H1 (cell line): ENCODE data around the gene LYAR. TPM values are rescaled to one million over a fixed set of nuclear protein-coding genes. Genes with fewer than 3 reads are reported as not detected.

Experiments
- CTCF ChIA-PET: fragments of 300-600 bp; sonication (Branson Sonifier 250); formaldehyde crosslinking; loops from one replicate; lab custom pipeline; 2021; ENCODE audit not compliant: partially characterized antibody; lab: Charles Lee
- POLR2A ChIA-PET: fragments of 300-600 bp; sonication (Branson Sonifier 250); formaldehyde crosslinking; loops from one replicate; lab custom pipeline; 2021; ENCODE audit warnings: inconsistent platforms; ENCODE audit not compliant: partially characterized antibody; lab: Charles Lee
- DNase-seq, 2 experiments: peaks; one replicate each; pipeline versions ENCODE4 v3.0.0 to v3.0.0-alpha.2; 2010 to 2022; ENCODE audit warnings: low spot score in 2 of 2, low read depth in 1 of 2, mixed read lengths in 1 of 2
- FAIRE-seq: peaks from 2 replicates; lab custom pipeline; 2011; peaks lifted over from hg19 to GRCh38; lab: Jason Lieb, UNC
- H2AFZ ChIP-seq: 2 replicates; pipeline ENCODE4 v1.8.1; 2012; ENCODE audit warnings: low read length, inconsistent platforms
- H2AK5ac ChIP-seq: 2 replicates; pipeline ENCODE4 v1.6.1; 2013; ENCODE audit warnings: low read depth, low read length
- H2BK120ac ChIP-seq: replicated peaks from 2 replicates; pipeline ENCODE3; 2013; ENCODE audit warnings: low read depth, low read length, inconsistent platforms
- H2BK12ac ChIP-seq: 2 replicates; pipeline ENCODE4 v1.6.1; 2013; ENCODE audit warnings: low read depth, low read length
- H2BK15ac ChIP-seq: 2 replicates; pipeline ENCODE4 v1.6.1; 2013; ENCODE audit warnings: low read length
- H2BK20ac ChIP-seq: 2 replicates; pipeline ENCODE4 v1.6.1; 2013; ENCODE audit warnings: low read length
- H2BK5ac ChIP-seq: 2 replicates; pipeline ENCODE4 v1.6.1; 2013; ENCODE audit warnings: low read depth, low read length
- H3K14ac ChIP-seq: 2 replicates; pipeline ENCODE4 v1.6.1; 2013; ENCODE audit warnings: inconsistent platforms; ENCODE audit not compliant: insufficient read length
- H3K18ac ChIP-seq: 2 replicates; pipeline ENCODE4 v1.6.1; 2013; ENCODE audit warnings: low read length; ENCODE audit errors: extremely low read depth
- H3K23ac ChIP-seq: 2 replicates; pipeline ENCODE4 v1.6.1; 2013; ENCODE audit warnings: inconsistent platforms; ENCODE audit not compliant: insufficient read length
- H3K23me2 ChIP-seq: 2 replicates; pipeline ENCODE4 v1.6.1; 2013; ENCODE audit warnings: low read depth, low read length
- H3K27ac ChIP-seq: 2 replicates; pipeline ENCODE4 v1.6.1; 2011; ENCODE audit warnings: low read depth, low read length, inconsistent platforms
- H3K27me3 ChIP-seq, 4 experiments: replicated peaks in 1 of 4; 1 replicate in 1 of 4; 2 replicates in 3 of 4; pipeline versions ENCODE4 v1.6.1 to v1.8.1; 2011 to 2013; ENCODE audit warnings: low read length in 3 of 4, mild to moderate bottlenecking in 3 of 4, inconsistent platforms in 2 of 4, mixed read lengths in 2 of 4, moderate library complexity in 1 of 4; ENCODE audit not compliant: control insufficient read depth in 3 of 4, insufficient read depth in 3 of 4; ENCODE audit errors: extremely low read depth in 1 of 4
- H3K36me3 ChIP-seq, 4 experiments: 2 replicates each; pipeline versions ENCODE4 v1.6.1 to v1.8.1; 2011 to 2013; ENCODE audit warnings: mild to moderate bottlenecking in 4 of 4, low read length in 3 of 4, moderate library complexity in 2 of 4, control low read depth in 1 of 4, inconsistent platforms in 1 of 4; ENCODE audit not compliant: insufficient read depth in 4 of 4, control insufficient read depth in 2 of 4
- H3K4ac ChIP-seq: replicated peaks from 2 replicates; pipeline ENCODE3; 2013; ENCODE audit warnings: low read length, low read depth, mixed read lengths, inconsistent platforms; ENCODE audit not compliant: insufficient read length
- H3K4me1 ChIP-seq, 4 experiments: replicated peaks in 1 of 4; 1 replicate in 1 of 4; 2 replicates in 3 of 4; pipeline versions ENCODE4 v1.6.1 to v1.8.1; 2011 to 2013; ENCODE audit warnings: low read length in 3 of 4, inconsistent platforms in 2 of 4, mixed read lengths in 1 of 4; ENCODE audit not compliant: insufficient read depth in 4 of 4, control insufficient read depth in 3 of 4
- H3K4me2 ChIP-seq, 2 experiments: 2 replicates each; pipeline versions ENCODE4 v1.6.1 to v1.8.1; 2011 to 2013; ENCODE audit warnings: low read depth in 2 of 2, low read length in 2 of 2, control low read depth in 1 of 2, inconsistent platforms in 1 of 2, mild to moderate bottlenecking in 1 of 2; ENCODE audit not compliant: insufficient read depth in 1 of 2
- H3K4me3 ChIP-seq, 4 experiments: fragments of 200-600, 300-600 bp in 1 of 4; sonication (generic), shearing (Covaris generic), sonication (Bioruptor Twin) in 1 of 4; 2 replicates each; pipeline versions ENCODE4 v1.5.1 to v1.8.1; 2011 to 2016; ENCODE audit warnings: low read length in 4 of 4, low read depth in 3 of 4, control low read depth in 2 of 4, inconsistent platforms in 2 of 4, mild to moderate bottlenecking in 2 of 4, mixed read lengths in 1 of 4, moderate library complexity in 1 of 4; ENCODE audit not compliant: insufficient read depth in 2 of 4; ENCODE audit errors: extremely low read depth in 1 of 4
- H3K56ac ChIP-seq: replicated peaks from 2 replicates; pipeline ENCODE3; 2013; ENCODE audit warnings: low read depth, mild to moderate bottlenecking, mixed read lengths, low read length, inconsistent platforms; ENCODE audit not compliant: insufficient read length
- H3K79me1 ChIP-seq: 2 replicates; pipeline ENCODE4 v1.6.1; 2013; ENCODE audit warnings: low read depth, low read length, control low read depth
- H3K79me2 ChIP-seq, 2 experiments: 2 replicates each; pipeline versions ENCODE4 v1.6.1 to v1.8.1; 2012 to 2013; ENCODE audit warnings: low read length in 2 of 2, mild to moderate bottlenecking in 2 of 2, inconsistent platforms in 1 of 2; ENCODE audit not compliant: insufficient read depth in 2 of 2, control insufficient read depth in 1 of 2
- H3K9ac ChIP-seq, 4 experiments: replicated peaks in 1 of 4; 1 replicate in 1 of 4; 2 replicates in 3 of 4; pipeline versions ENCODE4 v1.6.1 to v1.8.1; 2011 to 2013; ENCODE audit warnings: low read depth in 3 of 4, low read length in 3 of 4, control low read depth in 2 of 4, mild to moderate bottlenecking in 2 of 4, moderate library complexity in 2 of 4, inconsistent platforms in 1 of 4; ENCODE audit errors: extremely low read depth in 1 of 4
- H3K9me3 ChIP-seq, 2 experiments: 2 replicates each; pipeline versions ENCODE4 v1.6.1 to v1.8.1; 2012 to 2013; ENCODE audit warnings: mild to moderate bottlenecking in 2 of 2, moderate library complexity in 2 of 2, control low read depth in 1 of 2, inconsistent platforms in 1 of 2, low read depth in 1 of 2, low read length in 1 of 2, mixed read lengths in 1 of 2; ENCODE audit not compliant: insufficient read depth in 2 of 2
- H4K20me1 ChIP-seq, 2 experiments: replicated peaks in 1 of 2; 2 replicates each; pipeline versions ENCODE3 to v1.8.1; 2011 to 2013; ENCODE audit warnings: inconsistent platforms in 2 of 2, low read length in 2 of 2, mild to moderate bottlenecking in 1 of 2; ENCODE audit not compliant: insufficient read depth in 2 of 2, control insufficient read depth in 1 of 2
- H4K5ac ChIP-seq: 2 replicates; pipeline ENCODE4 v1.6.1; 2013; ENCODE audit warnings: low read length, low read depth, mixed read lengths, inconsistent platforms; ENCODE audit not compliant: insufficient read length
- H4K8ac ChIP-seq: 2 replicates; pipeline ENCODE4 v1.8.0; 2013; ENCODE audit warnings: mild to moderate bottlenecking, moderate library complexity, low read length, inconsistent platforms; ENCODE audit not compliant: insufficient read depth; ENCODE audit errors: extremely low read depth
- H4K91ac ChIP-seq: replicated peaks from 2 replicates; pipeline ENCODE3; 2013; ENCODE audit warnings: low read length, mixed read lengths, inconsistent platforms; ENCODE audit not compliant: insufficient read length
- CBX8 ChIP-seq: fragments of 300-800, 300-1000 bp; sonication (generic); IDR thresholded peaks from 2 replicates; pipeline ENCODE4 v1.7.1; 2016; ENCODE audit warnings: low read depth, low read length, borderline replicate concordance
- GABPA ChIP-seq: IDR thresholded peaks from 2 replicates; pipeline ENCODE4 v1.6.1; 2011; ENCODE audit warnings: mild to moderate bottlenecking, low read length, moderate library complexity, borderline replicate concordance; ENCODE audit not compliant: insufficient read depth
- KDM1A ChIP-seq: fragments of 200-600, 300-600 bp; sonication (generic); IDR thresholded peaks from 2 replicates; pipeline ENCODE4 v1.7.1; 2016; ENCODE audit warnings: mild to moderate bottlenecking, low read length, borderline replicate concordance
- KDM5A ChIP-seq: fragments of 200-600 bp; IDR thresholded peaks from 2 replicates; pipeline ENCODE4 v1.7.1; 2012; ENCODE audit warnings: mild to moderate bottlenecking, low read length, inconsistent platforms, mixed read lengths
- MAFK ChIP-seq: IDR thresholded peaks from 2 replicates; pipeline ENCODE4 v1.6.1; 2012; ENCODE audit warnings: low read depth, mild to moderate bottlenecking, improper control_type of control experiment, low read length
- NRF1 ChIP-seq: IDR thresholded peaks from 2 replicates; pipeline ENCODE4 v1.6.1; 2011; ENCODE audit warnings: mild to moderate bottlenecking, low read depth, low read length, improper control_type of control experiment
- SIN3A ChIP-seq, 2 experiments: IDR thresholded peaks in 1 of 2; conservative IDR thresholded peaks in 1 of 2; 2 replicates each; pipeline ENCODE4 v1.6.1; 2011 to 2012; ENCODE audit warnings: low read length in 2 of 2, improper control_type of control experiment in 1 of 2, low read depth in 1 of 2, mild to moderate bottlenecking in 1 of 2
- SP4 ChIP-seq: IDR thresholded peaks from 2 replicates; pipeline ENCODE4 v1.6.1; 2012; ENCODE audit warnings: low read length, inconsistent platforms
- WGBS, 2 experiments: shearing (Covaris generic) in 1 of 2; methylation state at CpG; one replicate each; pipeline versions ENCODE4 v1.1.6 to v1.1.7; 2013 to 2015; ENCODE audit warnings: low lambda C conversion rate in 2 of 2, mixed read lengths in 2 of 2, inconsistent platforms in 1 of 2, low coverage in 1 of 2, missing lambda C conversion rate in 1 of 2; ENCODE audit not compliant: insufficient replicate concordance in 2 of 2, insufficient coverage in 1 of 2, insufficient read length in 1 of 2; ENCODE audit errors: extremely low coverage in 1 of 2, missing lambda C conversion rate in 1 of 2; 5-methylcytosine and 5-hydroxymethylcytosine counted together
- polyA plus RNA-seq, 7 experiments: library from polyadenylated mRNA; depleted of rRNA in 3 of 7; stranded (reverse) in 5 of 7; unstranded in 2 of 7; fragments of >200 nt in 5 of 7; fragments of 200-250 nt in 2 of 7; gene quantifications; 1 replicate in 5 of 7; 2 replicates in 1 of 7; 4 replicates in 1 of 7; pipeline versions ENCODE4 v1.2.1 to v1.2.3, GENCODE V29; 2011 to 2013; ENCODE audit warnings: missing spikeins in 2 of 7, mixed read lengths in 2 of 7
- total RNA-seq: library from RNA; stranded (reverse); fragmentation: NEBNext Ultra II Directional; extraction: Animal tissue kit (Norgen Biotek cat#: 25700); gene quantifications from 2 replicates; pipeline ENCODE4 v1.2.1, GENCODE V29; 2021
- TF ChIP-seq, protein P1 (sequence below): IDR thresholded peaks from 2 replicates; pipeline ENCODE4 v1.6.1; 2012; ENCODE audit warnings: low read length, inconsistent platforms
- TF ChIP-seq, protein P2 (sequence below): IDR thresholded peaks from 2 replicates; pipeline ENCODE4 v1.6.1; 2011; ENCODE audit warnings: low read length, improper control_type of control experiment

LYAR gene
- total and polyA plus RNA-seq, 2 of the 8 experiments (the other 6 are each of a cell fraction or from before 2014, with no cell fraction given) = 6.5 to 46.9 TPM

DNA sequence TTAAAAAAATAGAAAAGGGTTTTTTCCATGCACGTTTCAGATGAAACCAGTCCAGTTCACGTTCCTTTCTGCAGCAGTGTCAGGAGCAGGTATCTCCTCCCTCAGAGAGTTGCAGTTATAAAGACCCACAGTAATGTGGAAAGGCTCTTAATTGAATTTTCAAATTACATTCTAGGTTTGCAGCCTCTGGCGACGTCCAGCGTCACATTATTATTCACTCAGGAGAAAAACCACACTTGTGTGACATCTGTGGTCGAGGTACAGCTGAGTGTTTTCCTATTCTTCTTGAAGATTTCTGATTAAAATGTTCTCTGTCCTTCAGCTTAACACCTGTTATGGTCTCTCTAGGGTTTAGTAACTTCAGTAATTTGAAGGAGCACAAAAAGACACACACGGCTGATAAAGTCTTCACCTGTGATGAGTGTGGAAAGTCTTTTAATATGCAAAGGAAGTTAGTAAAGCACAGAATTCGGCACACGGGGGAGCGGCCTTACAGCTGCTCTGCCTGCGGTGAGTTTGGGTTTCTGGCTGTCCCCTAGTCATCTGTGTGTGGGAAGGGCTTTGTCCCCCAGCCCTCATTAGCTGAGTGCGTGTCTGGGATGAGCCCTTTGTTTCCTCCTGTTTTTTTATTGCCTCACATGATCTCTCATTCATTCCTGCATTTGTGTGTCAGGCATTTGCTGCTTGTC is 25.7 kb upstream of the LYAR start:
- no peak overlapping the region for H4K8ac ChIP-seq
- peaks cover 0 to 7% (median 2%) of the 10 kb centered on the region in 4 experiments; a peak in 3 of 7 replicates for H3K4me1 ChIP-seq
- no peak overlapping the region for H3K27ac ChIP-seq
- no peak overlapping the region for H3K56ac ChIP-seq
- H3K4me3 ChIP-seq = no peak overlapping the region
- H2BK15ac ChIP-seq = no peak overlapping the region
- H3K79me1 ChIP-seq = no peaks in the 10 kb centered on the region; the same call in 1 of the 2 replicates
- no peak overlapping the region for H3K23ac ChIP-seq
- no peaks in the 10 kb centered on the region for H3K9me3 ChIP-seq
- no peak overlapping the region for H3K18ac ChIP-seq
- peaks cover 0 to 4% of the 10 kb centered on the region in 2 experiments for H4K20me1 ChIP-seq
- no peak overlapping the region for H2BK5ac ChIP-seq
- no peak overlapping the region for H2AK5ac ChIP-seq
- FAIRE-seq (no peak), DNase-seq (no peak)
- H4K91ac ChIP-seq = no peak overlapping the region
- no peak overlapping the region for H2BK120ac ChIP-seq
- H3K79me2 ChIP-seq = no peaks in the 10 kb centered on the region
- no peak overlapping the region for H2AFZ ChIP-seq
- no peak overlapping the region for H3K9ac ChIP-seq
- no peaks in the 10 kb centered on the region for H3K27me3 ChIP-seq
- WGBS, 2 experiments = 78% methylated on average over 12 of the region's 12 CpGs; no CpG with 5 or more reads in 1 of the 2 experiments
- peaks cover 0 to 12% (median 2%) of the 10 kb centered on the region in 4 experiments; a peak in 4 of 8 replicates for H3K36me3 ChIP-seq
- no peak overlapping the region for H2BK20ac ChIP-seq
- ChIA-PET POLR2A (no interaction called here), CTCF (interaction anchor here (1.5 to 1.6 kb wide), 2 partner anchors 12 to 24 kb away, joined by 3 read pairs; no protein-coding TSS in a partner anchor)
- no peak overlapping the region for H3K14ac ChIP-seq
- H2BK12ac ChIP-seq = no peak overlapping the region
- H4K5ac ChIP-seq = no peak overlapping the region
- H3K4ac ChIP-seq = no peak overlapping the region
- H3K23me2 ChIP-seq = no peaks in the 10 kb centered on the region
- no peak overlapping the region for H3K4me2 ChIP-seq
- TF ChIP-seq KDM1A (no peak), NRF1 (no peak), GABPA (no peak), SIN3A (conservative IDR thresholded peaks at IDR 0.05 in 1 of 2, IDR thresholded peaks at IDR 0.05 in 1 of 2; ENCODE audit: low read depth in 1 of 2, low read length in 2 of 2) (no peak), KDM5A (no peak), CBX8 (no peak), SP4 (no peak), MAFK (no peak)
- TF ChIP-seq, protein P1, sequence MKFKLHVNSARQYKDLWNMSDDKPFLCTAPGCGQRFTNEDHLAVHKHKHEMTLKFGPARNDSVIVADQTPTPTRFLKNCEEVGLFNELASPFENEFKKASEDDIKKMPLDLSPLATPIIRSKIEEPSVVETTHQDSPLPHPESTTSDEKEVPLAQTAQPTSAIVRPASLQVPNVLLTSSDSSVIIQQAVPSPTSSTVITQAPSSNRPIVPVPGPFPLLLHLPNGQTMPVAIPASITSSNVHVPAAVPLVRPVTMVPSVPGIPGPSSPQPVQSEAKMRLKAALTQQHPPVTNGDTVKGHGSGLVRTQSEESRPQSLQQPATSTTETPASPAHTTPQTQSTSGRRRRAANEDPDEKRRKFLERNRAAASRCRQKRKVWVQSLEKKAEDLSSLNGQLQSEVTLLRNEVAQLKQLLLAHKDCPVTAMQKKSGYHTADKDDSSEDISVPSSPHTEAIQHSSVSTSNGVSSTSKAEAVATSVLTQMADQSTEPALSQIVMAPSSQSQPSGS = no peak
- TF ChIP-seq, protein P2, sequence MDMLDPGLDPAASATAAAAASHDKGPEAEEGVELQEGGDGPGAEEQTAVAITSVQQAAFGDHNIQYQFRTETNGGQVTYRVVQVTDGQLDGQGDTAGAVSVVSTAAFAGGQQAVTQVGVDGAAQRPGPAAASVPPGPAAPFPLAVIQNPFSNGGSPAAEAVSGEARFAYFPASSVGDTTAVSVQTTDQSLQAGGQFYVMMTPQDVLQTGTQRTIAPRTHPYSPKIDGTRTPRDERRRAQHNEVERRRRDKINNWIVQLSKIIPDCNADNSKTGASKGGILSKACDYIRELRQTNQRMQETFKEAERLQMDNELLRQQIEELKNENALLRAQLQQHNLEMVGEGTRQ = no peak
